Stomach (tissue), 4 donors: ENCODE data around the gene F10.

ENCODE experiments used
- CTCF ChIP-seq, 7 experiments: fragments of 450-650 bp in 4 of 7; fragments of 200-600 bp in 3 of 7; sonication (generic) in 3 of 7; IDR thresholded peaks; one replicate each; pipeline ENCODE4 v1.5.1; 2016 to 2019; ENCODE audit warnings: antibody characterized with exemption in 7 of 7, control low read depth in 2 of 7, mild to moderate bottlenecking in 1 of 7
- POLR2A ChIP-seq, 4 donors: fragments of 450-650 bp; IDR thresholded peaks; one replicate each; pipeline ENCODE4 v1.6.1; 2016; ENCODE audit warnings: antibody characterized with exemption in 4 of 4, control low read depth in 2 of 4, mild to moderate bottlenecking in 1 of 4, moderate library complexity in 1 of 4

- TF ChIP-seq CTCF (IDR thresholded peaks at IDR 0.05) (no peak), POLR2A (IDR thresholded peaks at IDR 0.05) (no peak)
Measured at GRCh38 chr13:113105921-113106452, 16.6 kb upstream of the F10 start.
